GM12878 (cell line): ENCODE measurements around the gene VEGFA. TPM values are rescaled to one million over a fixed set of nuclear protein-coding genes. Genes with fewer than 3 reads are reported as not detected.

Source experiments
- ATAC-seq: fragments of 200-7000 bp; cut with Tn5 transposase; 3 replicates; pipeline ENCODE4 v1.9.1; 2020; ENCODE audit warnings: mild to moderate bottlenecking, moderate library complexity
- BruUV-seq: library from RNA; stranded (reverse); fragments of 400-500 nt; replicated peaks from 2 replicates; lab custom pipeline; 2021; lab: Mats Ljungman, UMichigan
- CTCF ChIA-PET: fragments of 300-600 bp; sonication (Branson Sonifier 250); formaldehyde crosslinking; extraction: SDS; loops from one replicate; lab custom pipeline; 2021; ENCODE audit warnings: inconsistent platforms; lab: Yijun Ruan, JAX
- POLR2A ChIA-PET: fragments of 350-600 bp; formaldehyde crosslinking; extraction: SDS; loops from one replicate; lab custom pipeline; 2021; ENCODE audit warnings: inconsistent platforms; lab: Charles Lee
- RAD21 ChIA-PET: fragments of 300-600 bp; sonication (Branson Sonifier 250); formaldehyde crosslinking; loops from one replicate; lab custom pipeline; 2023; ENCODE audit warnings: antibody characterized with exemption; ENCODE audit not compliant: unreplicated experiment; lab: Charles Lee
- SMC1A ChIA-PET: fragments of 300-600 bp; sonication (Branson Sonifier 250); formaldehyde crosslinking; loops from one replicate; lab custom pipeline; 2023; ENCODE audit not compliant: unreplicated experiment, uncharacterized antibody; lab: Charles Lee
- DNase-seq: peaks from one replicate; pipeline ENCODE4 v3.0.0-alpha.2; 2011; ENCODE audit warnings: low read depth, low spot score
- FAIRE-seq: peaks from 3 replicates; lab custom pipeline; 2011; peaks lifted over from hg19 to GRCh38; lab: Jason Lieb, UNC
- H2AFZ ChIP-seq: 2 replicates; pipeline ENCODE4 v1.6.0; 2011; ENCODE audit warnings: low read depth, low read length, control low read depth; ENCODE audit not compliant: control insufficient read depth
- H3K27ac ChIP-seq: 2 replicates; pipeline ENCODE4 v1.5.1; 2011; ENCODE audit warnings: control low read depth; ENCODE audit not compliant: control insufficient read depth, insufficient read depth
- H3K27me3 ChIP-seq, 2 experiments: replicated peaks in 1 of 2; 2 replicates each; pipeline versions ENCODE4 v1.6.0 to v1.6.1; 2011; ENCODE audit warnings: low read length in 1 of 2; ENCODE audit not compliant: control insufficient read depth in 2 of 2, insufficient read depth in 2 of 2
- H3K36me3 ChIP-seq, 2 experiments: 2 replicates each; pipeline ENCODE4 v1.5.1; 2011; ENCODE audit warnings: low read length in 1 of 2; ENCODE audit not compliant: control insufficient read depth in 2 of 2, insufficient read depth in 2 of 2
- H3K4me1 ChIP-seq: 2 replicates; pipeline ENCODE4 v1.6.1; 2011; ENCODE audit warnings: mild to moderate bottlenecking, low read length, moderate library complexity, mixed read lengths; ENCODE audit not compliant: control insufficient read depth, insufficient read depth
- H3K4me2 ChIP-seq: 2 replicates; pipeline ENCODE4 v1.6.0; 2011; ENCODE audit warnings: control low read depth; ENCODE audit not compliant: control insufficient read depth, insufficient read depth
- H3K4me3 ChIP-seq: fragments of 200-600 bp; sonication (generic); 2 replicates; pipeline ENCODE4 v1.5.1; 2016
- H3K79me2 ChIP-seq: 2 replicates; pipeline ENCODE4 v1.6.0; 2011; ENCODE audit warnings: low read length; ENCODE audit not compliant: control insufficient read depth, insufficient read depth
- H3K9ac ChIP-seq: 2 replicates; pipeline ENCODE4 v1.8.0; 2011; ENCODE audit warnings: low read length, control low read depth, mixed read lengths; ENCODE audit not compliant: control insufficient read depth, insufficient read depth
- H3K9me3 ChIP-seq: replicated peaks from 3 replicates; pipeline ENCODE4 v1.5.1; 2011; ENCODE audit warnings: mild to moderate bottlenecking, low read length; ENCODE audit not compliant: control insufficient read depth, insufficient read depth
- H4K20me1 ChIP-seq: 2 replicates; pipeline ENCODE4 v1.6.0; 2011; ENCODE audit not compliant: control insufficient read depth, insufficient read depth
- ASH2L ChIP-seq: fragments of 300-600, 200-600 bp; sonication (generic); IDR thresholded peaks from 2 replicates; pipeline ENCODE4 v1.6.1; 2017; ENCODE audit warnings: low read depth, mild to moderate bottlenecking, borderline replicate concordance
- ATF7 ChIP-seq: fragments of 450-650 bp; IDR thresholded peaks from 2 replicates; pipeline ENCODE4 v1.6.1; 2016; ENCODE audit warnings: low read depth, mild to moderate bottlenecking
- DPF2 ChIP-seq: fragments of 450-650 bp; IDR thresholded peaks from 2 replicates; pipeline ENCODE4 v1.6.1; 2017; ENCODE audit warnings: mild to moderate bottlenecking
- MYC ChIP-seq: IDR thresholded peaks from 2 replicates; pipeline ENCODE4 v1.6.1; 2011; ENCODE audit warnings: mild to moderate bottlenecking, low read length, moderate library complexity, inconsistent platforms; ENCODE audit not compliant: insufficient read depth, insufficient replicate concordance, insufficient read length, severe bottlenecking
- NBN ChIP-seq: fragments of 450-650 bp; IDR thresholded peaks from 2 replicates; pipeline ENCODE4 v1.6.1; 2016
- NR2C2 ChIP-seq: IDR thresholded peaks from 2 replicates; pipeline ENCODE4 v1.6.1; 2011; ENCODE audit warnings: borderline replicate concordance, low read depth; ENCODE audit not compliant: control insufficient read depth, insufficient read length
- PKNOX1 ChIP-seq: fragments of 450-650 bp; IDR thresholded peaks from 2 replicates; pipeline ENCODE4 v1.6.1; 2016; ENCODE audit warnings: mild to moderate bottlenecking
- POLR2AphosphoS5 ChIP-seq: IDR thresholded peaks from 2 replicates; pipeline ENCODE4 v1.6.1; 2011; ENCODE audit warnings: mild to moderate bottlenecking, low read length, inconsistent platforms
- PRDM15 ChIP-seq: fragments of 450-650 bp; formaldehyde crosslinking; IDR thresholded peaks from 2 replicates; pipeline ENCODE4 v1.4.0; 2020; ENCODE audit warnings: mild to moderate bottlenecking, moderate library complexity
- SKIL ChIP-seq: fragments of 450-650 bp; IDR thresholded peaks from 2 replicates; pipeline ENCODE4 v1.6.1; 2017; ENCODE audit warnings: mild to moderate bottlenecking, low read depth, inconsistent platforms; ENCODE audit not compliant: poor library complexity, severe bottlenecking
- SMAD1 ChIP-seq: fragments of 450-650 bp; IDR thresholded peaks from 2 replicates; pipeline ENCODE4 v1.6.1; 2018; ENCODE audit warnings: mild to moderate bottlenecking, low read depth; ENCODE audit not compliant: partially characterized antibody
- STAT1 ChIP-seq: fragments of 450-650 bp; conservative IDR thresholded peaks from 2 replicates; pipeline ENCODE4 v1.6.1; 2014; ENCODE audit warnings: antibody characterized with exemption, mild to moderate bottlenecking
- SUPT20H ChIP-seq: IDR thresholded peaks from 2 replicates; pipeline ENCODE4 v1.6.1; 2011; ENCODE audit warnings: low read depth, mild to moderate bottlenecking, low read length, moderate library complexity, borderline replicate concordance; ENCODE audit not compliant: control insufficient read depth
- SUZ12 ChIP-seq: fragments of 200-600 bp; sonication (generic); IDR thresholded peaks from one replicate; pipeline ENCODE4 v1.6.1; 2018; ENCODE audit warnings: antibody characterized with exemption, mild to moderate bottlenecking; ENCODE audit not compliant: unreplicated experiment
- TAF1 ChIP-seq: IDR thresholded peaks from 2 replicates; pipeline ENCODE4 v1.6.1; 2011; ENCODE audit warnings: mild to moderate bottlenecking, low read depth, low read length, borderline replicate concordance
- TCF12 ChIP-seq: IDR thresholded peaks from 2 replicates; pipeline ENCODE4 v1.6.1; 2011; ENCODE audit warnings: low read depth, mild to moderate bottlenecking, low read length
- WGBS: methylation state at CpG from one replicate; pipeline ENCODE4 v1.1.6; 2016; ENCODE audit warnings: low lambda C conversion rate; ENCODE audit not compliant: insufficient replicate concordance, insufficient coverage; ENCODE audit errors: missing lambda C conversion rate; 5-methylcytosine and 5-hydroxymethylcytosine counted together
- in situ Hi-C: fragments of 300-500 bp; cut with MboI; formaldehyde crosslinking; loops from 9 replicates; pipeline ENCODE4 v1.14.3; 2018; ENCODE audit warnings: mixed read lengths
- intact Hi-C: fragments of 100-400 bp; cut with micrococcal nuclease; formaldehyde crosslinking; loops from one replicate; pipeline ENCODE4 v1.14.2; 2022; ENCODE audit not compliant: unreplicated experiment
- polyA plus RNA-seq, 11 experiments: library from polyadenylated mRNA; depleted of rRNA in 4 of 11; unstranded in 6 of 11; stranded (reverse) in 5 of 11; fragments of >200 nt; fragmentation: Nextera tagmentation in 4 of 11; fragmentation: Illumina TruSeq in 1 of 11; extraction: Ambion mirVana in 4 of 11; extraction: Trizol in 1 of 11; gene quantifications; 1 replicate in 1 of 11; 2 replicates in 10 of 11; pipeline versions ENCODE4 v1.2.1 to v1.2.3, GENCODE V29; 2011 to 2016; ENCODE audit warnings: inconsistent platforms in 2 of 11, missing spikeins in 2 of 11, low read depth in 1 of 11
- total RNA-seq, 4 experiments: library from RNA; depleted of rRNA in 3 of 4; stranded (reverse); fragments of >200 nt in 3 of 4; fragmentation: Illumina TruSeq in 1 of 4; extraction: Trizol in 1 of 4; gene quantifications; 2 replicates each; pipeline versions ENCODE4 v1.2.1 to v1.2.3, GENCODE V29; 2013 to 2021

VEGFA gene
- total and polyA plus RNA-seq, 10 of the 15 experiments (the other 5 are each of a cell fraction or from before 2014, with no cell fraction given), result 0.96 to 140 (median 16.9) TPM

GRCh38 chr6:43805699-43806042, 35.7 kb downstream of the VEGFA start:
- POLR2A ChIA-PET, result interaction anchor here (0.6 to 1.9 kb wide), 2 partner anchors 9 to 235 kb away, joined by 3 to 8 read pairs; no protein-coding TSS in a partner anchor
- Histone ChIP-seq H3K9ac (no peak overlapping the region), H3K36me3 (no peaks in the 10 kb centered on the region), H3K27ac (no peak overlapping the region), H3K4me2 (no peak overlapping the region)
- no TSS peak for BruUV-seq
- SMC1A ChIA-PET, result no interaction called here
- TF ChIP-seq MYC (no peak), PKNOX1 (no peak), SUPT20H (no peak), ATF7 (no peak), SKIL (no peak), SUZ12 (no peak), POLR2AphosphoS5 (no peak), DPF2 (no peak), PRDM15 (no peak), ASH2L (no peak), NBN (no peak), TAF1 (no peak), NR2C2 (no peak), SMAD1 (no peak), TCF12 (no peak), STAT1 (no peak)
- TF ChIP-seq, all 136 proteins: peak for 0
- H3K9me3 ChIP-seq, result no peaks in the 10 kb centered on the region
- ChIA-PET CTCF (interaction anchor here (0.6 to 3.6 kb wide), 5 partner anchors 12 to 280 kb away, joined by 3 to 9 read pairs (median 5); no protein-coding TSS in a partner anchor), RAD21 (no interaction called here)
- FAIRE-seq (no peak), DNase-seq (no peak), ATAC-seq (no peak)
- no peaks in the 10 kb centered on the region for H4K20me1 ChIP-seq
- intact Hi-C loops (no loop called here), in situ Hi-C loops (no loop called here)
- H3K4me1 ChIP-seq, result no peaks in the 10 kb centered on the region
- H3K27me3 ChIP-seq, result no peaks in the 10 kb centered on the region
- no peaks in the 10 kb centered on the region for H3K79me2 ChIP-seq
- whole genome bisulfite sequencing, result 3% methylated on average over 5 of the region's 5 CpGs
- no peak overlapping the region for H2AFZ ChIP-seq
- H3K4me3 ChIP-seq, result no peak overlapping the region
